Germinal center (tissue), 1 donor: ENCODE data around the gene CR2.
"Not testable (repeated sequence)": the region's sequence is repeated elsewhere in the genome, so short reads cannot be mapped to it uniquely, and the experiment has no call there.

Experiments used
- DNase-seq: peaks from one replicate; pipeline ENCODE4 v3.0.0; 2012; ENCODE audit warnings: mixed read lengths, low spot score

CR2 gene

GRCh38 chr1:207444514-207445217 lies 9.5 kb upstream of the CR2 start:
- DNase-seq: no peak

GRCh38 chr1:207453710-207454045 lies 450 bp upstream of the CR2 start:
- no peak for DNase-seq

GRCh38 chr1:207455183-207455754 lies 1.1 kb downstream of the CR2 start:
- DNase-seq: no peak

GRCh38 chr1:207458414-207458813 lies 4.3 kb downstream of the CR2 start:
- DNase-seq: no peak

- DNase-seq: no peak
Measured at GRCh38 chr1:207459008-207459407, 4.9 kb downstream of the CR2 start.

- no peak for DNase-seq
Measured at GRCh38 chr1:207461649-207462048, 7.5 kb downstream of the CR2 start.

- DNase-seq: no peak
Measured at GRCh38 chr1:207462535-207462934, 8.4 kb downstream of the CR2 start.

- no peak for DNase-seq
Measured at GRCh38 chr1:207463021-207463420, 8.9 kb downstream of the CR2 start.

GRCh38 chr1:207463571-207463970 lies 9.4 kb downstream of the CR2 start:
- DNase-seq: no peak

GRCh38 chr1:207470927-207471326 lies 16.8 kb downstream of the CR2 start:
- no peak for DNase-seq

GRCh38 chr1:207474210-207474609 lies 20.1 kb downstream of the CR2 start:
- DNase-seq: no peak

GRCh38 chr1:207486198-207486597 lies 32.1 kb downstream of the CR2 start:
- DNase-seq: no peak

- no peak for DNase-seq
Measured at GRCh38 chr1:207487636-207488035, 33.5 kb downstream of the CR2 start.

GRCh38 chr1:207493212-207493611 lies 39.1 kb downstream of the CR2 start:
- DNase-seq: no peak

- no peak for DNase-seq
Measured at GRCh38 chr1:207494171-207494570, 40.0 kb downstream of the CR2 start.

- DNase-seq: not testable (repeated sequence)
Measured at GRCh38 chr1:207495281-207495680, 41.2 kb downstream of the CR2 start.

GRCh38 chr1:207495801-207496792 lies 42.0 kb downstream of the CR2 start, which contains the start of gene CR1:
Gene CR1, plus strand, starts transcription at chr1:207496157. Its CDS starts 111 bp downstream, at chr1:207496268.
- peak; percentile 73 for DNase-seq

- DNase-seq: no peak
Measured at GRCh38 chr1:207497941-207498340, 43.8 kb downstream of the CR2 start.

- peak; percentile 54 for DNase-seq
Measured at GRCh38 chr1:207499573-207499972, 45.4 kb downstream of the CR2 start.

GRCh38 chr1:207500306-207500705 lies 46.2 kb downstream of the CR2 start:
- no peak for DNase-seq

GRCh38 chr1:207501071-207501470 lies 46.9 kb downstream of the CR2 start:
- no peak for DNase-seq

- DNase-seq: no peak
Measured at GRCh38 chr1:207502726-207503125, 48.6 kb downstream of the CR2 start.

GRCh38 chr1:207503950-207504349 lies 49.8 kb downstream of the CR2 start:
- DNase-seq: no peak
